ENCODE data around the gene PPP2R2C.
A peak's percentile ranks its signal among the peaks of the same experiment; 100 is the strongest.

DNA sequence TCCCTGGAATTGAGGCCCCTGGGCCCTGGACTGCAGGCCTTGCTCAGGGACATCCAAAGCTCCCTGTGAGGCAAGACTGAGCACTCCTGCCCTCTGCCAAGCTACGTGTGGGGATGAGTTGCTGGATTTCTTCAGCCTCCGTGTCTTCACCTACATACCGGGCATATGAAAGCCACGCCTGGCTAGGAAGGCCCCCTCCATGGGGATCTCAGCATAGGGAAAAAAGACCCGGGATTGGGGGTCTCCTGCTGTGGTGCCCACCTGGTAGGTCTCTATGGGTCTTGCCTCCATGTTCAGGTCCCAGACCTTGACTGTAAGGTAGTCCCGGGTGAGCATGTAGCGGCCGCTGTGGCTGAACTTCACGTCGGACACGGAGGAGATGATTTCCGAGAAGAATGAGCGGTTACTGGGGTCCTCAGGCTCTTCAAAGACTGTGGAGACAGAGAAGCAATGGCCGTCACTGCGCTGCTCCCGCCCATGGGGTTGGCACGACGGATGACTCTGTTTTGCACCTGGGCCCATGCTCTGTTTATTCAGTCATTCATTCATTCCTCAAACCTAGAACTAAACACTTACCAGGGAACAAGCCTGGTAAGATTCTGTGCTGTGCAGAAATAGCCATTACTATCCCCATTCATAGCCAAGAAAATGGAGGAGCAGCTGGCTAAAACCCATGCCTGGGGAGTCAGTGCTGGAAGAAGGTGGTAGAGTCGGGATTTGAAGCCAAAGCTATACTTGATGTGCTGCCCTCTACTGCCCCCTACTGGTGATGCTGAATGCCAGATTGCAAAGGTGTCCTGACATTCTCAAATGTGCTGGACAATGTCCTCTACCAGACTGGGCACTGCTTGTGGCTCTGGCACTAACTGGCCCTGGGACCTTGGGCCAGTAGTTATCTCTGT lies 138.9 kb downstream of the PPP2R2C start:
- TF ChIP-seq POLR2A (IDR thresholded peaks at IDR 0.05; ENCODE audit: extremely low read depth, insufficient read length) (no peak), MAX (IDR thresholded peaks at IDR 0.05; ENCODE audit: low read depth, low read length) (no peak), MYC (IDR thresholded peaks at IDR 0.05; ENCODE audit: low read depth, low read length) (no peak)
- TF ChIP-seq, protein P1, sequence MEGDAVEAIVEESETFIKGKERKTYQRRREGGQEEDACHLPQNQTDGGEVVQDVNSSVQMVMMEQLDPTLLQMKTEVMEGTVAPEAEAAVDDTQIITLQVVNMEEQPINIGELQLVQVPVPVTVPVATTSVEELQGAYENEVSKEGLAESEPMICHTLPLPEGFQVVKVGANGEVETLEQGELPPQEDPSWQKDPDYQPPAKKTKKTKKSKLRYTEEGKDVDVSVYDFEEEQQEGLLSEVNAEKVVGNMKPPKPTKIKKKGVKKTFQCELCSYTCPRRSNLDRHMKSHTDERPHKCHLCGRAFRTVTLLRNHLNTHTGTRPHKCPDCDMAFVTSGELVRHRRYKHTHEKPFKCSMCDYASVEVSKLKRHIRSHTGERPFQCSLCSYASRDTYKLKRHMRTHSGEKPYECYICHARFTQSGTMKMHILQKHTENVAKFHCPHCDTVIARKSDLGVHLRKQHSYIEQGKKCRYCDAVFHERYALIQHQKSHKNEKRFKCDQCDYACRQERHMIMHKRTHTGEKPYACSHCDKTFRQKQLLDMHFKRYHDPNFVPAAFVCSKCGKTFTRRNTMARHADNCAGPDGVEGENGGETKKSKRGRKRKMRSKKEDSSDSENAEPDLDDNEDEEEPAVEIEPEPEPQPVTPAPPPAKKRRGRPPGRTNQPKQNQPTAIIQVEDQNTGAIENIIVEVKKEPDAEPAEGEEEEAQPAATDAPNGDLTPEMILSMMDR (IDR thresholded peaks at IDR 0.05; ENCODE audit: low read depth, low read length) = peak; percentile 62

All from NB4 (cell line).